RWPE2 (cell line): ENCODE data around the gene MRPL51.

ENCODE experiments used
- ATAC-seq: fragments of 200-7000 bp; cut with Tn5 transposase; 3 replicates; pipeline ENCODE4 v1.9.1; 2021; ENCODE audit warnings: low read depth
- DNase-seq: peaks from one replicate; pipeline ENCODE4 v3.0.0-alpha.2; 2020; ENCODE audit warnings: low spot score
- H3K27ac ChIP-seq: fragments of 450-650 bp; 2 replicates; pipeline ENCODE4 v1.5.1; 2017; ENCODE audit warnings: mild to moderate bottlenecking; ENCODE audit not compliant: poor library complexity, severe bottlenecking
- H3K27me3 ChIP-seq: fragments of 250-450 bp; sonication (Bioruptor Pico); 2 replicates; pipeline ENCODE4 v1.5.1; 2021; ENCODE audit warnings: mild to moderate bottlenecking, moderate library complexity; ENCODE audit not compliant: insufficient read depth, poor library complexity, severe bottlenecking
- H3K36me3 ChIP-seq: fragments of 250-450 bp; sonication (Bioruptor Pico); 2 replicates; pipeline ENCODE4 v1.5.1; 2020; ENCODE audit warnings: low read depth, mild to moderate bottlenecking, moderate library complexity
- H3K4me1 ChIP-seq: fragments of 250-450 bp; sonication (Bioruptor Pico); 2 replicates; pipeline ENCODE4 v1.5.1; 2021; ENCODE audit warnings: mild to moderate bottlenecking, moderate library complexity; ENCODE audit not compliant: insufficient read depth, poor library complexity, severe bottlenecking
- H3K4me3 ChIP-seq: fragments of 250-450 bp; sonication (Bioruptor Pico); 2 replicates; pipeline ENCODE4 v1.5.1; 2021; ENCODE audit warnings: mild to moderate bottlenecking, moderate library complexity; ENCODE audit not compliant: severe bottlenecking
- H3K9me3 ChIP-seq: fragments of 250-450 bp; sonication (Bioruptor Pico); 2 replicates; pipeline ENCODE4 v1.5.1; 2021; ENCODE audit warnings: mild to moderate bottlenecking, moderate library complexity; ENCODE audit not compliant: severe bottlenecking
- TF ChIP-seq, protein P1 (sequence below): fragments of 450-650 bp; IDR thresholded peaks from one replicate; pipeline ENCODE4 v1.5.1; 2017; ENCODE audit warnings: mild to moderate bottlenecking, moderate library complexity; ENCODE audit not compliant: poor library complexity, severe bottlenecking

MRPL51 gene

GRCh38 chr12:6464531-6464930 lies 28.5 kb downstream of the MRPL51 start:
- DNase-seq (no peak), ATAC-seq (no peak)
- TF ChIP-seq, protein P1, sequence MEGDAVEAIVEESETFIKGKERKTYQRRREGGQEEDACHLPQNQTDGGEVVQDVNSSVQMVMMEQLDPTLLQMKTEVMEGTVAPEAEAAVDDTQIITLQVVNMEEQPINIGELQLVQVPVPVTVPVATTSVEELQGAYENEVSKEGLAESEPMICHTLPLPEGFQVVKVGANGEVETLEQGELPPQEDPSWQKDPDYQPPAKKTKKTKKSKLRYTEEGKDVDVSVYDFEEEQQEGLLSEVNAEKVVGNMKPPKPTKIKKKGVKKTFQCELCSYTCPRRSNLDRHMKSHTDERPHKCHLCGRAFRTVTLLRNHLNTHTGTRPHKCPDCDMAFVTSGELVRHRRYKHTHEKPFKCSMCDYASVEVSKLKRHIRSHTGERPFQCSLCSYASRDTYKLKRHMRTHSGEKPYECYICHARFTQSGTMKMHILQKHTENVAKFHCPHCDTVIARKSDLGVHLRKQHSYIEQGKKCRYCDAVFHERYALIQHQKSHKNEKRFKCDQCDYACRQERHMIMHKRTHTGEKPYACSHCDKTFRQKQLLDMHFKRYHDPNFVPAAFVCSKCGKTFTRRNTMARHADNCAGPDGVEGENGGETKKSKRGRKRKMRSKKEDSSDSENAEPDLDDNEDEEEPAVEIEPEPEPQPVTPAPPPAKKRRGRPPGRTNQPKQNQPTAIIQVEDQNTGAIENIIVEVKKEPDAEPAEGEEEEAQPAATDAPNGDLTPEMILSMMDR = no peak
- Histone ChIP-seq H3K9me3 (no peaks in the 10 kb centered on the region), H3K27ac (no peak overlapping the region), H3K4me1 (peaks cover 1% of the 10 kb centered on the region), H3K36me3 (peaks cover 27% of the 10 kb centered on the region), H3K27me3 (no peaks in the 10 kb centered on the region), H3K4me3 (no peak overlapping the region)

DNA sequence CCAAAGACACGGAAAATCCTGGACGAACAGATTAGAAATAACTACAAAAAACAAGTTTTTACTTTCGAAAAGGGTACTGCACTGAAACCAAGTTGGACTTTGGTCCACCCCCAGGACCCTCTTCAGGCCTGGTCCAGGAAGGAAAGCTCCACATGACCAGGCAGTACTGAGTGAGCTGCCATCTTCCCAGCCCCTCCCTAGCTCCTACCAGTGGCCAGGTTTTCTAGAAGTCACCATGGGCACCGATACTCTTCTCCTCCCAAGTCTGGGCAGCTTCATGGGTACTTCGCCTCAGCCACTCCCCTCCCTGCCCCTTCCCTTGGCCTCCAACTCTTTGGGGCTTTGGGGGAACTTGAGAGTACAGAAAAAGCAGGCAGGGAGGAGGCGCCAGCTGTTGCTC lies 29.2 kb downstream of the MRPL51 start:
- H3K4me3 ChIP-seq = no peak overlapping the region
- H3K27me3 ChIP-seq = no peaks in the 10 kb centered on the region
- peaks cover 32% of the 10 kb centered on the region for H3K36me3 ChIP-seq
- H3K4me1 ChIP-seq = no peaks in the 10 kb centered on the region
- no peak overlapping the region for H3K27ac ChIP-seq
- no peaks in the 10 kb centered on the region for H3K9me3 ChIP-seq
- DNase-seq = no peak
- no peak for ATAC-seq
- TF ChIP-seq, protein P1 = no peak

- Histone ChIP-seq H3K9me3 (no peaks in the 10 kb centered on the region), H3K36me3 (peaks cover 32% of the 10 kb centered on the region), H3K4me1 (no peaks in the 10 kb centered on the region), H3K27ac (no peak overlapping the region), H3K27me3 (no peaks in the 10 kb centered on the region), H3K4me3 (no peak overlapping the region)
- no peak for ATAC-seq
- no peak for DNase-seq
- TF ChIP-seq, protein P1 = no peak
Observed at GRCh38 chr12:6463216-6463615, 29.8 kb downstream of the MRPL51 start.

DNA sequence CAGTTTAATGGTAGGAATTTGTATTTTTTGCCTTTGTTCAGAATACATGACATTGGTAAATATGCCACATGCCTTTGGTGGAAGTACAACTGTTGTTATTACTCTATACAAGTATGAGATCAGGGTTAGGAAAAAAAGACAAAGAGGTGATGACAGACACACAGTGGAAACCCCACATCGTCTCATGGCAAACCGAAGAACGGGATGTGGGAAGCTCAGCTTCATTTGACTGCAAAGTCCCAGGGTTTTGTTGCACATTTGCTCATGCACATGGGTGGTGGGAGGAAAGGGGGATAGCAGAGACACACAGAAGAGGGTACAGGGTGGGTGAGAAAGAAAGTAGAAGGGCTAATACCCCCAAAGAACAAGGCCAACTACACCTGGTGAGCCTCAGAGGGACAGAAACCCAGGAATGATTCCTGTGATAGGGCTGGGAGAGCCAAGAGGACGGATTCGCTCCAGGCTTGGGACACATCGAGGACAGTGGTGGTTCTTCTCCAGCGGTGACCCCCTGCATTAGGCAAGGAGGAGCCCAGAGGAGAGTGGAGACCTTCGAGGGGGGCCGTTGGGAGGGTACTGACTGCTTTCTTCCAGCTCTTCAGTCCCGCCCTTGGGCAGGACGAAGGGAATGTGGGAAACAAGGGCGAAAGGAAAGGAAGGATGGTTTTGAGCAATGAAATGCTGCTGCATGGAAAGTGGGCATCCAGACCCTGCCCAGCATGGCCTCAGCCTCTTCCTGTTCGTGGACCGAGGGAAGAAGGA lies 30.6 kb downstream of the MRPL51 start:
- DNase-seq (no peak), ATAC-seq (no peak)
- no peaks in the 10 kb centered on the region for H3K27me3 ChIP-seq
- peaks cover 32% of the 10 kb centered on the region for H3K36me3 ChIP-seq
- no peaks in the 10 kb centered on the region for H3K4me1 ChIP-seq
- H3K27ac ChIP-seq = no peak overlapping the region
- H3K4me3 ChIP-seq = no peak overlapping the region
- no peaks in the 10 kb centered on the region for H3K9me3 ChIP-seq
- TF ChIP-seq, protein P1 = no peak
